HepG2 (cell line): ENCODE measurements around the gene ZBTB47. TPM values are rescaled to one million over a fixed set of nuclear protein-coding genes. Genes with fewer than 3 reads are reported as not detected.

Experiments
- ATAC-seq: fragments of 200-7000 bp; cut with Tn5 transposase; 3 replicates; pipeline ENCODE4 v1.9.1; 2020; ENCODE audit warnings: mild to moderate bottlenecking, moderate library complexity
- BruUV-seq: library from RNA; stranded (reverse); fragments of 400-500 nt; replicated peaks from 2 replicates; lab custom pipeline; 2021; lab: Mats Ljungman, UMichigan
- CTCF ChIA-PET: fragments of 300-600 bp; formaldehyde crosslinking; extraction: SDS; loops from one replicate; lab custom pipeline; 2021; ENCODE audit warnings: low total read pairs, inconsistent platforms, low intra/inter-chr PET ratio; lab: Yijun Ruan, JAX
- POLR2A ChIA-PET: fragments of 350-600 bp; sonication (Branson Sonifier 250); formaldehyde crosslinking; loops from one replicate; lab custom pipeline; 2020; ENCODE audit warnings: antibody characterized with exemption, inconsistent platforms; lab: Yijun Ruan, JAX
- DNase-seq: peaks from one replicate; pipeline ENCODE4 v3.0.0-alpha.2; 2015; ENCODE audit warnings: low spot score
- FAIRE-seq: peaks from 3 replicates; lab custom pipeline; 2011; peaks lifted over from hg19 to GRCh38; lab: Jason Lieb, UNC
- H2AFZ ChIP-seq: one replicate; pipeline ENCODE4 v1.6.1; 2011; ENCODE audit warnings: low read length, inconsistent platforms
- H3K27ac ChIP-seq: fragments of 300-600 bp; 3 replicates; pipeline ENCODE4 v1.8.0; 2011; ENCODE audit warnings: mixed run types, mild to moderate bottlenecking, mixed read lengths, low read length, inconsistent platforms; ENCODE audit not compliant: insufficient read depth; ENCODE audit errors: extremely low read length
- H3K27me3 ChIP-seq, 2 experiments: fragments of 200-600 bp in 1 of 2; 2 replicates in 1 of 2; 3 replicates in 1 of 2; pipeline versions ENCODE4 v1.6.0 to v1.8.0; 2011; ENCODE audit warnings: low read length in 2 of 2, mild to moderate bottlenecking in 2 of 2, moderate library complexity in 2 of 2, inconsistent platforms in 1 of 2; ENCODE audit not compliant: insufficient read depth in 2 of 2, control insufficient read depth in 1 of 2
- H3K36me3 ChIP-seq, 2 experiments: fragments of 200-600 bp in 1 of 2; replicated peaks in 1 of 2; 2 replicates in 1 of 2; 3 replicates in 1 of 2; pipeline versions ENCODE4 v1.5.1 to v1.8.0; 2011; ENCODE audit warnings: low read length in 2 of 2, inconsistent platforms in 1 of 2; ENCODE audit not compliant: insufficient read depth in 2 of 2, control insufficient read depth in 1 of 2
- H3K4me1 ChIP-seq: 2 replicates; pipeline ENCODE4 v1.5.1; 2012; ENCODE audit warnings: low read length, inconsistent platforms; ENCODE audit not compliant: insufficient read depth
- H3K4me2 ChIP-seq: 2 replicates; pipeline ENCODE4 v1.6.0; 2011; ENCODE audit warnings: low read depth, low read length, inconsistent platforms
- H3K4me3 ChIP-seq, 3 experiments: fragments of 200-600 bp in 1 of 3; sonication (generic), shearing (Covaris generic) in 1 of 3; replicated peaks in 1 of 3; 2 replicates each; pipeline ENCODE4 v1.5.1; 2011 to 2016; ENCODE audit warnings: low read length in 3 of 3, inconsistent platforms in 2 of 3, low read depth in 2 of 3, mild to moderate bottlenecking in 2 of 3, control low read depth in 1 of 3, mixed read lengths in 1 of 3; ENCODE audit not compliant: insufficient read depth in 1 of 3
- H3K79me2 ChIP-seq: one replicate; pipeline ENCODE4 v1.6.1; 2011; ENCODE audit warnings: low read length, inconsistent platforms; ENCODE audit not compliant: insufficient read depth
- H3K9ac ChIP-seq: 2 replicates; pipeline ENCODE4 v1.6.0; 2011; ENCODE audit warnings: mild to moderate bottlenecking, low read depth, low read length, inconsistent platforms; ENCODE audit not compliant: insufficient read depth
- H3K9me3 ChIP-seq: 2 replicates; pipeline ENCODE4 v1.5.1; 2012; ENCODE audit warnings: mild to moderate bottlenecking, low read length
- H4K20me1 ChIP-seq: 2 replicates; pipeline ENCODE4 v1.6.0; 2011; ENCODE audit warnings: inconsistent platforms, mild to moderate bottlenecking, low read length, moderate library complexity; ENCODE audit not compliant: insufficient read depth
- ARNTL ChIP-seq: sonication (generic); formaldehyde crosslinking; IDR thresholded peaks from 2 replicates; pipeline ENCODE4 v1.4.0; 2020; ENCODE audit warnings: mild to moderate bottlenecking, missing genetic modification reagents
- IKZF1 ChIP-seq: fragments of 450-650 bp; IDR thresholded peaks from 2 replicates; pipeline ENCODE4 v1.7.1; 2016
- KDM5A ChIP-seq: fragments of 200-600 bp; sonication (generic); IDR thresholded peaks from 2 replicates; pipeline ENCODE4 v1.7.0; 2018; ENCODE audit warnings: antibody characterized with exemption, mild to moderate bottlenecking, low read length, borderline replicate concordance
- ONECUT2 ChIP-seq: sonication (generic); formaldehyde crosslinking; IDR thresholded peaks from 2 replicates; pipeline ENCODE4 v1.4.0; 2020; ENCODE audit warnings: missing genetic modification reagents
- SMC3 ChIP-seq: IDR thresholded peaks from 2 replicates; pipeline ENCODE4 v1.6.1; 2011; ENCODE audit warnings: low read length, improper control_type of control experiment
- SRSF4 ChIP-seq: fragments of 200-400 bp; formaldehyde crosslinking; IDR thresholded peaks from one replicate; pipeline ENCODE4 v1.6.1; 2018; ENCODE audit warnings: mild to moderate bottlenecking, low read depth, low read length, moderate library complexity; ENCODE audit not compliant: poor library complexity, severe bottlenecking
- ZFP36L1 ChIP-seq: sonication (generic); formaldehyde crosslinking; IDR thresholded peaks from 2 replicates; pipeline ENCODE4 v1.8.0; 2022; ENCODE audit warnings: mild to moderate bottlenecking, missing genetic modification reagents, moderate library complexity
- ZNF296 ChIP-seq: sonication (generic); formaldehyde crosslinking; conservative IDR thresholded peaks from 2 replicates; pipeline ENCODE4 v1.5.0; 2020; ENCODE audit warnings: mild to moderate bottlenecking, missing genetic modification reagents
- ZNF670 ChIP-seq: sonication (generic); formaldehyde crosslinking; IDR thresholded peaks from 2 replicates; pipeline ENCODE4 v1.8.0; 2022; ENCODE audit warnings: mild to moderate bottlenecking, missing genetic modification reagents, borderline replicate concordance
- ZNF724P ChIP-seq: sonication (generic); formaldehyde crosslinking; IDR thresholded peaks from 2 replicates; pipeline ENCODE4 v1.8.0; 2022; ENCODE audit warnings: missing genetic modification reagents, borderline replicate concordance
- ZNF781 ChIP-seq: sonication (generic); formaldehyde crosslinking; IDR thresholded peaks from 2 replicates; pipeline ENCODE4 v1.5.1; 2020; ENCODE audit warnings: borderline replicate concordance, mild to moderate bottlenecking, missing genetic modification reagents; ENCODE audit errors: not compliant biosample characterization
- WGBS: methylation state at CpG from one replicate; pipeline ENCODE4 v1.1.6; 2017; ENCODE audit warnings: low lambda C conversion rate; 5-methylcytosine and 5-hydroxymethylcytosine counted together
- in situ Hi-C: cut with HindIII; loops from 2 replicates; pipeline ENCODE4 v1.10.0; 2017; ENCODE audit warnings: low pct_unique_long_range_greater_than_20kb; ENCODE audit not compliant: extremely low pct_ligation_motif_present
- intact Hi-C: fragments of 100-400 bp; cut with micrococcal nuclease; formaldehyde crosslinking; loops from one replicate; pipeline ENCODE4 v1.10.0; 2022; ENCODE audit not compliant: unreplicated experiment
- polyA plus RNA-seq, 8 experiments: library from polyadenylated mRNA; depleted of rRNA in 3 of 8; stranded (reverse) in 7 of 8; unstranded in 1 of 8; fragments of >200 nt; fragmentation: Illumina TruSeq in 4 of 8; extraction: Trizol in 4 of 8; gene quantifications; 2 replicates each; pipeline versions ENCODE4 v1.2.1 to v1.2.3, GENCODE V29; 2011 to 2016; ENCODE audit warnings: low read depth in 4 of 8, missing spikeins in 1 of 8, mixed read lengths in 1 of 8; ENCODE audit not compliant: insufficient read depth in 1 of 8
- total RNA-seq, 5 experiments: library from RNA; depleted of rRNA; stranded (reverse); fragments of >200 nt; fragmentation: Illumina TruSeq; extraction: Trizol; gene quantifications; 2 replicates each; pipeline ENCODE4 v1.2.3, GENCODE V29; 2016; ENCODE audit warnings: low read depth in 1 of 5
- TF ChIP-seq, protein P1 (sequence below): sonication (generic); formaldehyde crosslinking; IDR thresholded peaks from 2 replicates; pipeline ENCODE4 v1.5.0; 2020; ENCODE audit warnings: missing genetic modification reagents
- TF ChIP-seq, protein P2 (sequence below): sonication (generic); formaldehyde crosslinking; IDR thresholded peaks from 2 replicates; pipeline ENCODE4 v1.4.0; 2020; ENCODE audit warnings: missing genetic modification reagents, mild to moderate bottlenecking, borderline replicate concordance

Gene ZBTB47
- total and polyA plus RNA-seq, 2 of the 13 experiments (the other 11 are each of a cell fraction or from before 2014, with no cell fraction given): 1.5 to 3.1 TPM

DNA sequence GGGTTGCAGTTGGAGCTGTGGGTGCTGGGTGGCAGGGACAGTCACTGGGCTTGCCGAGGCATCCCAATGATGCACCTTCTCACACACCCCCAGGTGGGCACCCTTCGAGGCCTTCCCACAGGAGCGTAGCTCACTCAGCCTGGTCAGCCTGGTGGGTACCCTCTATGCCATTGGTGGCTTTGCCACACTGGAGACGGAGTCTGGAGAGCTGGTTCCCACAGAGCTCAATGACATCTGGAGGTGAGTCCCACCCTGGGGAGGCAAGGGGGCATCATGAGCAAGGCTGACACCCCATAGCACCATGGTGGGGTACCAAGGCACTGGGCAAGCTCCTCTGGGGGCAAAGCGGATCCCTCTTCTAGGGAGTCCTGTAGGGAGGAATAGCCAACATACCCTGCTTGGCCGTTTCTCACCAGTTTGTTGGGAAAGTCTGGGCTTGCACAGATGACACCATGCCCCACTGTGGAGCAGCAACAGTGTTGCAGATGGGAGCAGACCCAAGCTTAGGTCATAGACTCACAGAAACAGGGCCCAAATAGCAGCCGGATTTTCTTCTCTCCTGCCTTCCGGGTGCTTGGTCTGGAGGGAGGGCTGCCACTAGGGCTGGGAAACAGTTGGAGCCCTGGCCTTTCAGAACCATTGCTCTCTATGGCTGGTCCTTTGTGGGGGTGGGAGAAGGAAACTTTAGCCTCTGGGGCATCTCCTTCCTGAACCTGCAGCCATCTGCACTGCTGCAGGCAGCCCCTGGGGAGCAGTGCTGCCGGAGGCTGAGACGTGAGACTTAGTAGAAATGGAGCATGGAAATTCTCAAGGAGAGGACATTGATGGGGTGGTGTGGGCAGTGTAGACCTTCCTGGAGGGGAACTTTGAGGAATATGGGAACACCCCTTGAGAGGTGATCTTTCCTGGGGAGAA, 37.5 kb downstream of the ZBTB47 start:
- Histone ChIP-seq H3K79me2 (no peaks in the 10 kb centered on the region), H3K36me3 (no peaks in the 10 kb centered on the region), H3K27me3 (peaks cover 4 to 50% of the 10 kb centered on the region in 2 experiments; a peak in 4 of 5 replicates), H3K4me2 (no peak overlapping the region), H3K4me3 (no peak overlapping the region), H2AFZ (no peak overlapping the region), H3K9me3 (no peaks in the 10 kb centered on the region), H3K9ac (no peak overlapping the region), H3K4me1 (no peaks in the 10 kb centered on the region), H3K27ac (no peak overlapping the region), H4K20me1 (no peaks in the 10 kb centered on the region)
- no TSS peak for BruUV-seq
- intact Hi-C loops (no loop called here), in situ Hi-C loops (no loop called here)
- WGBS: 8% methylated on average over 3 of the region's 10 CpGs
- FAIRE-seq: no peak
- ATAC-seq: no peak
- no peak for DNase-seq
- CTCF ChIA-PET: no interaction called here
- TF ChIP-seq KDM5A (no peak), ZNF724P (no peak), ZFP36L1 (CRISPR knock-in tag) (no peak), IKZF1 (no peak)
- POLR2A ChIA-PET: no interaction called here

DNA sequence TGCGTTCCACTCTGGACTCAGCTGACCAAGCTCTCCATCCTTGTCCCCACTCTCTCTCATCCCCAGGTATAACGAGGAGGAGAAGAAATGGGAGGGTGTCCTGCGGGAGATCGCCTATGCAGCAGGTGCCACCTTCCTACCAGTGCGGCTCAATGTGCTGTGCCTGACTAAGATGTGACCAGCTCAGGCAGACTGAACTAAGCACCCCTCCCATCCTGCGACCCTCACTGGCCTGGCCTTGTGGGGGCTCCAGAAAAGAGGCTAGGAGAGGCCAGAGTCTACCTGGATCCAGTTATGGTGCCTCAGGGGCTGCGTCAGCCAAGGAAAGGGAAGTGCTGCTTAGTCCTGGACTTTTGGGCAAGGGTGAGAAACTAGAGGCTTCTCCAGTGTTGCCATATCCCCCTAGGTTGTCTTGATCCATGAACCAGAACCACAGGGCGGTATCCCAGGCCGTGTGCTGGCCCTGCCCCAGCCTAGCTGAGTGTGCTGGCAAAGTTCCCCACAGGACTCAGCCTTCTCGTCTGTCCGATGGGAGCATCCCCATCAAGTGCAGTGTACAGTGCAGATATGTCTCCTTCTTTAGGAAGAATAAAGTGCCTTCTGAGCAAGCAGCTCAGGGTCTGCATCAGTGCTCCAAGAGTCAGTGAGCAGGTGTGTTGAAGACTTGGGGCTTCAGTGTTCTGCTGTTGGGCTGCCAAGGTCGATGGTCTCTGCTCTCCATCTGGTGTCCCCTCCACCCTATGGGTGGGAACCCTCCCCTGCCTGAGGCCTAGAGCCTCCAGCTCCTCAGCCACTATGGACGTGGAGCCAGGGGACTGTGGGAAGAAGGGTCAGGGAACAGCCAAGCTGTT, 38.5 kb downstream of the ZBTB47 start:
- 22% methylated on average over 8 of the region's 13 CpGs for WGBS
- Histone ChIP-seq H4K20me1 (no peaks in the 10 kb centered on the region), H3K4me3 (no peak overlapping the region), H2AFZ (no peak overlapping the region), H3K4me2 (no peak overlapping the region), H3K9ac (no peak overlapping the region), H3K36me3 (no peaks in the 10 kb centered on the region), H3K27me3 (peaks cover 4 to 46% of the 10 kb centered on the region in 2 experiments; a peak in 4 of 5 replicates), H3K27ac (no peak overlapping the region), H3K79me2 (no peaks in the 10 kb centered on the region), H3K9me3 (no peaks in the 10 kb centered on the region), H3K4me1 (no peaks in the 10 kb centered on the region)
- ChIA-PET POLR2A (no interaction called here), CTCF (no interaction called here)
- no TSS peak for BruUV-seq
- in situ Hi-C loops (no loop called here), intact Hi-C loops (no loop called here)
- FAIRE-seq (no peak), DNase-seq (no peak), ATAC-seq (no peak)
- no peak for TF ChIP-seq SRSF4
- TF ChIP-seq, protein P1, sequence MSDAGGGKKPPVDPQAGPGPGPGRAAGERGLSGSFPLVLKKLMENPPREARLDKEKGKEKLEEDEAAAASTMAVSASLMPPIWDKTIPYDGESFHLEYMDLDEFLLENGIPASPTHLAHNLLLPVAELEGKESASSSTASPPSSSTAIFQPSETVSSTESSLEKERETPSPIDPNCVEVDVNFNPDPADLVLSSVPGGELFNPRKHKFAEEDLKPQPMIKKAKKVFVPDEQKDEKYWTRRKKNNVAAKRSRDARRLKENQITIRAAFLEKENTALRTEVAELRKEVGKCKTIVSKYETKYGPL (CRISPR knock-in tag): no peak
- no peak for TF ChIP-seq ZNF296 (CRISPR knock-in tag)
- TF ChIP-seq ARNTL (CRISPR knock-in tag): no peak
- TF ChIP-seq, protein P2, sequence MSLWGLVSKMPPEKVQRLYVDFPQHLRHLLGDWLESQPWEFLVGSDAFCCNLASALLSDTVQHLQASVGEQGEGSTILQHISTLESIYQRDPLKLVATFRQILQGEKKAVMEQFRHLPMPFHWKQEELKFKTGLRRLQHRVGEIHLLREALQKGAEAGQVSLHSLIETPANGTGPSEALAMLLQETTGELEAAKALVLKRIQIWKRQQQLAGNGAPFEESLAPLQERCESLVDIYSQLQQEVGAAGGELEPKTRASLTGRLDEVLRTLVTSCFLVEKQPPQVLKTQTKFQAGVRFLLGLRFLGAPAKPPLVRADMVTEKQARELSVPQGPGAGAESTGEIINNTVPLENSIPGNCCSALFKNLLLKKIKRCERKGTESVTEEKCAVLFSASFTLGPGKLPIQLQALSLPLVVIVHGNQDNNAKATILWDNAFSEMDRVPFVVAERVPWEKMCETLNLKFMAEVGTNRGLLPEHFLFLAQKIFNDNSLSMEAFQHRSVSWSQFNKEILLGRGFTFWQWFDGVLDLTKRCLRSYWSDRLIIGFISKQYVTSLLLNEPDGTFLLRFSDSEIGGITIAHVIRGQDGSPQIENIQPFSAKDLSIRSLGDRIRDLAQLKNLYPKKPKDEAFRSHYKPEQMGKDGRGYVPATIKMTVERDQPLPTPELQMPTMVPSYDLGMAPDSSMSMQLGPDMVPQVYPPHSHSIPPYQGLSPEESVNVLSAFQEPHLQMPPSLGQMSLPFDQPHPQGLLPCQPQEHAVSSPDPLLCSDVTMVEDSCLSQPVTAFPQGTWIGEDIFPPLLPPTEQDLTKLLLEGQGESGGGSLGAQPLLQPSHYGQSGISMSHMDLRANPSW (CRISPR knock-in tag): no peak
- TF ChIP-seq ONECUT2 (CRISPR knock-in tag): no peak
- TF ChIP-seq ZNF670: no peak
- TF ChIP-seq SMC3: no peak
- TF ChIP-seq ZNF781: no peak
